Putamen (tissue), 1 donor: ENCODE measurements around the gene MAGI1.

ENCODE experiments used
- DNase-seq: peaks from one replicate; pipeline ENCODE4 v3.0.0-alpha.2; 2016; ENCODE audit warnings: low spot score

Gene MAGI1

GRCh38 chr3:65972765-65973164, 66.0 kb downstream of the MAGI1 start:
- no peak for DNase-seq

GRCh38 chr3:65971293-65972252, 67.1 kb downstream of the MAGI1 start:
- DNase-seq, result no peak

GRCh38 chr3:65968996-65969395, 69.7 kb downstream of the MAGI1 start:
- DNase-seq, result no peak

GRCh38 chr3:65967451-65967850, 71.3 kb downstream of the MAGI1 start:
- no peak for DNase-seq

- no peak for DNase-seq
These were observed 73.9 kb downstream of the MAGI1 start for GRCh38 chr3:65964838-65965237.

- DNase-seq, result no peak
These were observed 74.7 kb downstream of the MAGI1 start for GRCh38 chr3:65963787-65964677.

- no peak for DNase-seq
These were observed 77.0 kb downstream of the MAGI1 start for GRCh38 chr3:65961733-65962132.

GRCh38 chr3:65961128-65961527, 77.6 kb downstream of the MAGI1 start:
- DNase-seq, result no peak

- DNase-seq, result no peak
These were observed 78.6 kb downstream of the MAGI1 start for GRCh38 chr3:65960087-65960486.

GRCh38 chr3:65958216-65958615, 80.5 kb downstream of the MAGI1 start:
- no peak for DNase-seq

- DNase-seq, result no peak
These were observed 82.8 kb downstream of the MAGI1 start for GRCh38 chr3:65955792-65956477.

GRCh38 chr3:65953881-65954733, 84.6 kb downstream of the MAGI1 start:
- peak; percentile 9 for DNase-seq

GRCh38 chr3:65953301-65953812, 85.4 kb downstream of the MAGI1 start:
- DNase-seq, result no peak

- DNase-seq, result no peak
These were observed 85.9 kb downstream of the MAGI1 start for GRCh38 chr3:65952842-65953241.

GRCh38 chr3:65951836-65952505, 86.7 kb downstream of the MAGI1 start:
- DNase-seq, result no peak

- no peak for DNase-seq
These were observed 88.1 kb downstream of the MAGI1 start for GRCh38 chr3:65950340-65951326.

- no peak for DNase-seq
These were observed 89.7 kb downstream of the MAGI1 start for GRCh38 chr3:65948841-65949573.

- no peak for DNase-seq
These were observed 92.3 kb downstream of the MAGI1 start for GRCh38 chr3:65946438-65946837.
